Activated B cell treated with CpG ODN at 0.5 μM for 24 hours (primary cell): ENCODE measurements around the gene PTPN2. TPM values are rescaled to one million over a fixed set of nuclear protein-coding genes. Genes with fewer than 3 reads are reported as not detected.

Experiments used
- ATAC-seq: fragments of 200-7000 bp; cut with Tn5 transposase; one replicate; pipeline ENCODE4 v1.10.0; 2021; ENCODE audit warnings: low read depth, mild to moderate bottlenecking, moderate library complexity
- CTCF ChIA-PET: fragments of 350-600 bp; sonication (Branson Sonifier 250); formaldehyde crosslinking; loops from one replicate; lab custom pipeline; 2021; ENCODE audit warnings: antibody characterized with exemption; lab: Charles Lee
- POLR2A ChIA-PET: fragments of 350-600 bp; sonication (Branson Sonifier 250); formaldehyde crosslinking; loops from one replicate; lab custom pipeline; 2021; ENCODE audit warnings: antibody characterized with exemption; lab: Charles Lee
- DNase-seq: peaks from one replicate; pipeline ENCODE4 v3.0.0; 2022
- H3K27ac Mint-ChIP-seq: one replicate; pipeline ENCODE4 v1.8.0; 2020; ENCODE audit warnings: mixed read lengths
- H3K27me3 Mint-ChIP-seq: one replicate; pipeline ENCODE4 v1.8.0; 2021; ENCODE audit warnings: mixed read lengths
- H3K36me3 Mint-ChIP-seq: one replicate; pipeline ENCODE4 v1.8.0; 2021; ENCODE audit warnings: low read depth, mixed read lengths
- H3K4me1 Mint-ChIP-seq: one replicate; pipeline ENCODE4 v1.8.0; 2021; ENCODE audit warnings: mixed read lengths
- H3K4me3 Mint-ChIP-seq: one replicate; pipeline ENCODE4 v1.8.0; 2020; ENCODE audit warnings: mild to moderate bottlenecking, mixed read lengths
- H3K9me3 Mint-ChIP-seq: one replicate; pipeline ENCODE4 v1.8.0; 2020; ENCODE audit warnings: mixed read lengths
- intact Hi-C: fragments of 100-400 bp; cut with micrococcal nuclease; formaldehyde crosslinking; loops from one replicate; pipeline ENCODE4 v1.15.1; 2024
- total RNA-seq: library from RNA; stranded (reverse); gene quantifications from 2 replicates; pipeline ENCODE4 v1.2.3, GENCODE V29; 2022
- TF ChIP-seq, protein P1 (sequence below): fragments of 200-600 bp; IDR thresholded peaks from one replicate; pipeline ENCODE4 v1.8.0; 2022; ENCODE audit warnings: antibody characterized with exemption, mild to moderate bottlenecking

The PTPN2 gene
- total RNA-seq, 1 donor from 2014 or later = 76.5 TPM

DNA sequence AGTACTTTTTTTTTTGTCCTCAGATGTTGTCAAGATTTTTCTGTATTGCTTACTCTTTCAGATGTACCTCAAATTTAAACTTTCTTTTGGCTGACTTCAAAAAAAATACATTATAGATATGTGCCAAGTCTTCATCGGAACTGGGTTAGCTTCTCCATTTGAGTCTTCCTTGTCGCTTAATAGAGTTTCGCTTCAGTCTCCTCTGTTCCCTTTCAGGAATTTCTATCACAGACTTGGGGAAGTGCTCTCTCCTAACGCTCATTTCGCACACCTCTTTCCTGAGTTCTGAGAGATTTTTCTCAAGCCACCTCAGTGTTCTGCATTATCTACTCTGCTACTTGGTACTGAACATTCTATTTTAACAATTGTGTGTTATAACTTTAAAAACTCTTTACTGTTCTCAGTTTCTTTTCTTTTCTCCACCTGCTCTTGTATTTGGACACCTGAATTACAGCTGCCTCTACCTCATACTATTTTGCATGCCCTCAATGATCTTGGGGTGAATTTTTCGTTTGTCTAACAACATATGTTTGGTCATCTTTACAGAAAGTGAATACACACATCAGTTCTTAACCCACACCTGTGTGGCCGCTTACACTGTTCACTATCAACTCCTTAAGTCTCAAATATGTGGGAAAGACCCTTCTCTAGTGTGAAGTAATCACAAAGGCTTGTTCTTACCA, 16.5 kb downstream of the PTPN2 start:
- ATAC-seq (no peak), DNase-seq (no peak)
- H3K27me3 Mint-ChIP-seq = no peaks in the 10 kb centered on the region
- TF ChIP-seq, protein P1, sequence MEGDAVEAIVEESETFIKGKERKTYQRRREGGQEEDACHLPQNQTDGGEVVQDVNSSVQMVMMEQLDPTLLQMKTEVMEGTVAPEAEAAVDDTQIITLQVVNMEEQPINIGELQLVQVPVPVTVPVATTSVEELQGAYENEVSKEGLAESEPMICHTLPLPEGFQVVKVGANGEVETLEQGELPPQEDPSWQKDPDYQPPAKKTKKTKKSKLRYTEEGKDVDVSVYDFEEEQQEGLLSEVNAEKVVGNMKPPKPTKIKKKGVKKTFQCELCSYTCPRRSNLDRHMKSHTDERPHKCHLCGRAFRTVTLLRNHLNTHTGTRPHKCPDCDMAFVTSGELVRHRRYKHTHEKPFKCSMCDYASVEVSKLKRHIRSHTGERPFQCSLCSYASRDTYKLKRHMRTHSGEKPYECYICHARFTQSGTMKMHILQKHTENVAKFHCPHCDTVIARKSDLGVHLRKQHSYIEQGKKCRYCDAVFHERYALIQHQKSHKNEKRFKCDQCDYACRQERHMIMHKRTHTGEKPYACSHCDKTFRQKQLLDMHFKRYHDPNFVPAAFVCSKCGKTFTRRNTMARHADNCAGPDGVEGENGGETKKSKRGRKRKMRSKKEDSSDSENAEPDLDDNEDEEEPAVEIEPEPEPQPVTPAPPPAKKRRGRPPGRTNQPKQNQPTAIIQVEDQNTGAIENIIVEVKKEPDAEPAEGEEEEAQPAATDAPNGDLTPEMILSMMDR = no peak
- intact Hi-C loops = no loop called here
- peaks cover 44% of the 10 kb centered on the region for H3K4me1 Mint-ChIP-seq
- H3K36me3 Mint-ChIP-seq = peaks cover 10% of the 10 kb centered on the region
- no peak overlapping the region for H3K27ac Mint-ChIP-seq
- H3K9me3 Mint-ChIP-seq = no peaks in the 10 kb centered on the region
- POLR2A ChIA-PET = no interaction called here
- CTCF ChIA-PET = no interaction called here
- H3K4me3 Mint-ChIP-seq = no peak overlapping the region

DNA sequence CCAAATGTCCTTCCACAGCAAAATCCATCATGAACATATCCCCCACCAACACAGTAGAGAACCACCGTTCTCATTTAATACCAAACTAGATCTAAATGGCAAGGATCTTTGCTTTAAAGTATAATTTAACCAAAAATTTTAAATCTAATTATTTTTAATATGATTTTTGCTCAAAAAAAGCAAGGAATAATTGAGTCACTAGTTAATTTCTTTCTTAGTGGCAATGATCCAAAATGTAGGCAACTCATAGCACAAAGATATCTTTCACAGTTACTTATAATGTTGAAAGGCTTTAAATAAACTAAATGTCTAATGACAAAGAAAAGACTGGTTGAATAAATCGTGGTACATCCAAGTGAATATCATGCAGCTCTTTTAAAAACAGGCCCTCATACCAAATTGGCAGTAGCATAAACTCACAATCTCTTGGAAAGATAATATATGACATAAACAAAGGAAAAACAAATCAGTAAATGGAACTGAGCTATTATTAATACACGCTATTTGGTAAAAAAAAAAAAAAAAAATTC, 20.3 kb downstream of the PTPN2 start:
- H3K9me3 Mint-ChIP-seq = no peaks in the 10 kb centered on the region
- no peak overlapping the region for H3K27ac Mint-ChIP-seq
- no peak overlapping the region for H3K4me3 Mint-ChIP-seq
- TF ChIP-seq, protein P1 = no peak
- peaks cover 63% of the 10 kb centered on the region for H3K4me1 Mint-ChIP-seq
- intact Hi-C loops = no loop called here
- CTCF ChIA-PET = no interaction called here
- peaks cover 14% of the 10 kb centered on the region for H3K36me3 Mint-ChIP-seq
- POLR2A ChIA-PET = interaction anchor here (2.2 kb wide), 1 partner anchor 19 kb away, joined by 13 read pairs; the partner anchor contains the start of gene PTPN2
- no peak for DNase-seq
- no peak for ATAC-seq
- no peaks in the 10 kb centered on the region for H3K27me3 Mint-ChIP-seq

DNA sequence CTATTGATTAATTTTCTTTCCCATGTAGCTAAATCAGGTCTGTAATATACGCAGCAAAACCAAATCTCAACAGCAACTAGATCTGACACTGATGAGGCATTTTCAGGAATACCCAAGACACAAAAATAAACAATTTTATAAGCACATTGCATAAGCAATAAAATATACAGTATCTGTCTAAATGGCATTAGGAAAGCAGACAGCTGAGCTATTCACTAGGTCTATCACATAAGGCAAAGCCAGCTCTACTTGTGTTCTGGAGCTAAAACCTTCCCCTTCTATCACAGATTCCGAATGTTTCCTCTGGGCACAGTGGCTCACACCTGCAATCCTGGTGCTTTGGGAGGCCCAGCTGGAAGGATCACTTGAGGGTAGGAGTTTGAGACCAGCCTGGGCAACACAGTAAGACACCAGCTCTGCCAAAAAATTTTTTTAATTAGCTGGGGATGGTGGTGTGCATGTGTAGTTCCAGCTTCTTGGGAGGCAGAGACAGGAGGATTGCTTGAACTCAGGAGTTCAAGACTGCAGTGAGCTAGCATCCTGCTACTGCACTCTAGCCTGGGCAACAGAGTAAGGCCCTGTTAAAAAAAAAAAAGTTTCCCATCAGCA, 21.1 kb downstream of the PTPN2 start:
- CTCF ChIA-PET = no interaction called here
- TF ChIP-seq, protein P1 = no peak
- Mint-ChIP-seq H3K4me3 (no peak overlapping the region), H3K27ac (peak overlapping the region; percentile 53), H3K27me3 (no peaks in the 10 kb centered on the region), H3K9me3 (no peaks in the 10 kb centered on the region), H3K4me1 (peaks cover 66% of the 10 kb centered on the region), H3K36me3 (peaks cover 17% of the 10 kb centered on the region)
- POLR2A ChIA-PET = interaction anchor here (0.5 to 2.2 kb wide), 3 partner anchors 18 to 115 kb away, joined by 3 to 13 read pairs (median 3); partner anchors contain the start of gene PTPN2
- ATAC-seq = no peak
- intact Hi-C loops = no loop called here
- DNase-seq = no peak

DNA sequence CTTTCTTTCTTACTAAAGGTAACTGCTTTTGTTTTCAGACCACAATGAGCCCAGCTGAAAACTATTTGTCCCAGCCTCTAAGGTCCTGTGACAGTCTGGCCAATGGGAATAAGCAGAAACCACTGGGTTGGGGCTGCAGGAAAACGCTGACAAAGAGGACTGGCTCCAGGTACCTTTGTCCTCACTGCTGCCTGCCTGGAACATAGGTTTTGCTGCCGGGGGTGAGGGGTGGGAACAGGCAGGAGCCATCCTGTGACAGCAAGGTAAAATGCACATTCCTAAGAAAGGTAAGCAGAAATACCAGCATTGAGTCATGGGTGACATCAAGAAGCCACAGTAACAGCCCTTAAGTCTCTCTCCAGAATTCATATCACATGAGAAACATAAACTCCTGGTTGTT, 21.6 kb downstream of the PTPN2 start:
- peaks cover 66% of the 10 kb centered on the region for H3K4me1 Mint-ChIP-seq
- DNase-seq (no peak), ATAC-seq (no peak)
- ChIA-PET CTCF (no interaction called here), POLR2A (interaction anchor here (0.6 to 2.2 kb wide), 2 partner anchors 18 to 20 kb away, joined by 3 to 13 read pairs; partner anchors contain the start of gene PTPN2)
- H3K9me3 Mint-ChIP-seq = no peaks in the 10 kb centered on the region
- H3K27ac Mint-ChIP-seq = peak overlapping the region; percentile 53
- TF ChIP-seq, protein P1 = no peak
- intact Hi-C loops = no loop called here
- H3K27me3 Mint-ChIP-seq = no peaks in the 10 kb centered on the region
- H3K36me3 Mint-ChIP-seq = peaks cover 19% of the 10 kb centered on the region
- no peak overlapping the region for H3K4me3 Mint-ChIP-seq

DNA sequence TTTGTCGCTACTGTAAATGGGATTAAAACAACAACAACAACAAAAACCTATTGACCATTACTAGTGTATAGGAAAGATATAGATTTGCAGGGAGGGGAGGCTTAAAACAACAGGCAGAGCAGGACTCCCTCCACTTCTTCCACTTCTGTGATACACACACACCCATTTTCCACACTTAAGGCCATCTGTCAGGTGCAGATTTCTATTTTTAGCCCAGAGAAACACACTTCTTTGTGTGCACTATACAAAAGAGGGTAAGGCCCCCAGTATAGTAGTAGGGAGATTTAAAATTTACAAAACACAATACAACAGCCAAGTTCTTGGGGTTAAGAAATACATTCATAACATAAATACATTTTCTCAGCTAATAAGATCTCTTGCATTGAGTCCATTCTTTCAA, 22.4 kb downstream of the PTPN2 start:
- H3K27me3 Mint-ChIP-seq = no peaks in the 10 kb centered on the region
- POLR2A ChIA-PET = interaction anchor here (0.7 kb wide), 1 partner anchor 108 kb away, joined by 3 read pairs; no protein-coding TSS in a partner anchor
- TF ChIP-seq, protein P1 = no peak
- H3K4me1 Mint-ChIP-seq = peaks cover 68% of the 10 kb centered on the region
- intact Hi-C loops = loop anchor here (2.0 kb wide), 1 partner anchor 17 kb away; no protein-coding TSS in a partner anchor
- H3K27ac Mint-ChIP-seq = peak overlapping the region; percentile 66
- H3K4me3 Mint-ChIP-seq = peak overlapping the region; percentile 30
- no peaks in the 10 kb centered on the region for H3K9me3 Mint-ChIP-seq
- ATAC-seq (peak; percentile 21), DNase-seq (no peak)
- CTCF ChIA-PET = no interaction called here
- peaks cover 21% of the 10 kb centered on the region for H3K36me3 Mint-ChIP-seq
